Stimulated activated CD8-positive, alpha-beta memory T cell treated with anti-CD3 and anti-CD28 coated beads, Interleukin-15, amount 100 ng/mL, for 4 hours (primary cell): Measurements from ENCODE around the gene SGIP1.

Experiments used
- DNase-seq, 2 donors: peaks; one replicate each; pipeline ENCODE4 v3.0.0-alpha.2; 2020; ENCODE audit warnings: low read depth in 2 of 2

SGIP1 gene

DNA sequence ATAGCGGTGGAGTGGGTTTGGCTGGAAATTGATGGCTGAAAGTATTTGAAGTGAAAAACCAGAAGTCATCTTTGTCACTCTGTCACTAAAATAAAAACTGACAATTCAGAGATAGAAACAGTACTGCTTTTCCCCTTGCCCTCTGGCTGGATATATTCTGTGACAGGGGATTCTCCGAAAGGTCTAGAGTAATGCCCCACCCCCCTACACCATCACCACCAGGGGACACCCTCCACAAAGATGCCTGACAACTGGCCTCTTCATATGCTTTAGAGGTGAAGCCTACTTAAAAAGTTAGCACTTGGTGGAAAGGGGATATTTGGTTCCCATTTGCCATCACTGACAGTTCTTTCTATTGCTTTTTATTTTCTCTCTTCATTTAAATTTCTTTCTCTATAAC, 73.5 kb downstream of the SGIP1 start:
- DNase-seq: no peak

DNA sequence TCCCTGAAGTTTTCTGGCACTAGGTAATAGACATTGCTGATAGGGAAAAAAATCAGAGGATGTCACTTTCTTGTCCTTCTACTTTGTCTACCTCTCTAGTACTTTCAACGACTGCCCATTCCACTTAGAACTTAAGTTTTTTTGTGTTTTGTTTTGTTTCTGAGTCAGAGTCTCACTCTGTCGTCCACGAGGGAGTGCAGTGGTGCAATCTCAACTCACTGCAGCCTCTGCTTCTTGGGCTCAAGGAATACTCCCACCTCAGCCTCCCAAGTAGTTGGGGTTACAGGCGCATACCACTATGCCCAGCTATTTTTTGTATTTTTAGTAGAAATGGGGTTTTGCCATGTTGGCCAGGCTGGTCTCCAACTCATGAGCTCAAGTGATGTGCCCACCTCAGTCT, 79.2 kb downstream of the SGIP1 start:
- DNase-seq: no peak

DNA sequence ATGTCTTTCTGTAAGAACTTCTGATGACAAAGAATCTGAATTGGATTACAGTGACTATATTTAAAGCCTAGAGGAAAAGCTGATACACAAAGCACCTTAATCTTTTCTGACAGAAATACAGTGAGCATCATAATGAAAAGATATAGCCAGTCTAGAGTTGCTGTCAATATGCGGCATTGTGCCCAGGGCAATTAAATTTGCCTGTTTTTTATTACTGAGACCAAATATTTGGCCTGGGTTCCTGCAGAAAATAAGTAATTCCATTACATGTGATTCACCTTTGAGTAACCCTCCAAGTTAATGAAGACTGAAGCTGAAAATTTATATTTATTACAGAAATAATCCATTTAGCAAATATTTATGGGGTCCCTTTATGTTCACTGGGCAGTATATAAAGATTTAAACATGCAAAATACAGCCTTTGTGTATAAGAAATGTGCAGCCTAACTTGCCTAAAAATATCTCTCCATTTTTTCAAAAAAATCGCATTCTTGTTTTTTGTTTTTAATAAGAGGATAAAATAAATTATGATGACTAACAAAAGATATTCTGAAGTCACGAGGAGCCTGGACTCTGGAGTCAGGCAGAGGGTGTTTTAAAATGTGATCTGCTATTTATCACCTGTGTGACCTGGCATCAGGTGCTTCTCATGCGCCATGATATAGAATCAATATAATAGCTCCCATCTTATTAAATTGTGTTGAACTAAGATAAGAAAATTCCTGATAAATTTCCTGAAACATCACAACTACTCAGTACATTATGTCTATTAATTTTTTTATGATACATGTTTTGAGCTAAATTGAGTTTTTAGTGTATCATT, 83.6 kb downstream of the SGIP1 start:
- DNase-seq: no peak

DNA sequence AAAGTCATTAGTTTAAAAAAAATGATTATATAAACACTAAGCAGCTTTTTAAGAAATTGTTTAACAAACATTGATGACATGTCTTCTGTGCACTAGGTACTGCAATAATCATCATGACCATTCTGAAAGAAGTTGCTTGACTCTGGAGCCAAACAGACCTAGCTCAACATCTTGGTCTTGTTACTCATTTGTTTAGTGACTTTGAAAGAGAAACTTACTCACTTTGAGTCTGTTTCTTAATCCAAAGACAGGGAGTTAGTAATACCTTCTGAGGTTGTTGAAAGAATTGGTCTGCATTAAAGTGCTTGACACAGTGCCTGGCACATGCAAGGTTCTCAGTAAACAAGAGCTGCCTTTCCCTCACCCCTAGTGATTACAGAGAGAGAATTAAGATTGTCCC, 84.4 kb downstream of the SGIP1 start:
- no peak for DNase-seq

DNA sequence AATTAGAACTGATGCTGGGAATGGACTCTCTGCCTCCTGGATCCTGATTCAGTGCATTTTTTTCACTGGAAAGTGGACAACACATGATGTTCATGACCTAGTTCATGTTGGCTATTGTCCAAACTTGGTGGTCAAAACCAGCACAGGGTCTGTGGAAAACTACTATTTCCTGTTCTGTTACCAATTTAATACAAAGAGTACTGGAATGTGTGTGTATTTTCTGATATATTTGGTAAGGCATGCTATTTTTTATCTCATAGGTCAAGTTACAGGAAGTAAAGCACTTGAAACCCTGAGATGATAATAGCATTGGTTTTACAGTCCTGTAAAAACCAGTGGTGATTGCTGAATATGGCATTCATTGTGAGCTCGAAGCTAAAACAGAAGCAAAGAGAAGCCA, 89.9 kb downstream of the SGIP1 start:
- no peak for DNase-seq

DNA sequence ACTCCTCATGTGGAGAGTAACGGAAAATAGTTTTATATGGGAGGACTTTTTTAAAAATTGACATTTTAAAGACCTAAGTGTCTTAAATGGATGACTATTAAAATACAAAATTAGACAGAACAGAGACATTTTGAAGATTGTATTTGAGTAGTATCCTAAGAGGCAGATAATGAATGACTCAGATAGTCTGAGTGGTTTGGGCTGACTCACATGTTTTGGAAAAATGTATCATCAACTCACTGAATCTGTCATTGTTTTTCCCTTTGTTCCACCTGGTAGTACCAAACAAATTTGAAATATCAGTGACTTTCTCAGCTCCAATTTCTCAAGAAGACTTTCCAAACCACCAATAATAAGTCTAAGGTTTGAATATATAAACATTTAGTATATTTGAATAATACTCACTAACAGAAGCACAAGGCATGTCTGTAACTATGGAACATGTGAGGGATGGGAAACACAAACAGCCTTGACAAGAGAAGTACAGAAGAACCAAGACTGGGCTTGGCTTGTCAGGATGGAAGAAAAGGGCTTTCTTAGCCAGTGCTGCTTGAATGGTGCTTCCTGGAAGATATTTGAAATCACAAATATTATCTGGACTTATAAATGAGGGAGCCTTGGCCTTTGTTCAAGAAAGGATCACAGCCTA, 90.6 kb downstream of the SGIP1 start:
- DNase-seq: no peak

DNA sequence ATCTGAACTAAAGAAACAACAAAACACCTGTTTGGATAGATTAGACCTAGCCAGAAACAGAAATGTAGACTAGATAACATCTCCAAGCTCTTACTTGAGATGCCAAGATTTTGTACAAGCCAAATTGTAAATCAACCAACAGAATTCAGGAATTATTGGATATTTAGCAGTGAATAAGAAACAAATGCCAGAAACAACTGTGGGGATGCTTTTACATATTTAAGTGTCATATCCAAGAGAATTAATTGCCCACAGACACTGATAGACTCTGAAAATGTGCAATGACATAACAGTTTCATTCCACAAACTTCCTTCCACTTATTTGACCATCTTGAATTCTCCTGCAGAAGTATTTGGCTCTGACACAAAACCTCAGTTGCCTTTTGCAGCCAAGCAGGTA, 92.3 kb downstream of the SGIP1 start:
- no peak for DNase-seq

DNA sequence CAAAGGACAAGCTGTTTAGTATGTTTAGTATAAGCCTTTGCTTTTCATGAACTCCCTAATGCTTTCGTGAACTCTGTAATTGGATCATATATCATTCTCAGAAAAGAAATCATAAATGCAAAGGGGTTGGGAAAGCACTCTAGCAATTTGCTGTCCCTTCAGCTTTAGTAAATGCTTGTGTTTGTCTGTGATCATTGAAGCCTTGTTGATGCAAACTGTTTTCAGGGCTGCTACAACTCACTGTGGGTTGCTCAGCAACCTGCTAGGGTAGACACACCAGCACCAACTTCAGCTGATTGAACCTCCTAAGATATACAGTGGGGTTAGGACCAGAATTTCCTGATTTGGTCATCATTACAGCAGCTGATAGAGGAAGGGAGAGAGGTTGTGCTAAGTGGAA, 95.0 kb downstream of the SGIP1 start:
- DNase-seq: no peak

DNA sequence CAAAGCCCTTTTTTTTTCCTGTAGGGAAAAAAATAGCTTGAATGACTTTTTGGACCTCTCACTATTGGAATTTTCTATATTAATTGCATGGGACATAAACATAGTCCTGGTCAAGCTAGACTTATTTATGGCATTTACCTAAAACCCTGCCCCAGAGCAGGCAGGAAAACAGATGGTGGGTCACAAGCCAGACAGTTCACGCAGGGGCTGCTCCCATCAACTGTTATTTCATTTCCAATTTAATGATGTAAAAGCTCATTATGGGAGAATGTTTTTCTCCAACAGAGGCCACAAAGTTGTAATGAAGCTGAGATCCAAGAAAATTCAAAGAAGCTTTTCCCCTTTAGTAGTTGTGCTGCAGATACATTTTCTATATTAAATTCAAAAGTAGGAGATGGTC, 99.2 kb downstream of the SGIP1 start:
- DNase-seq: no peak

DNA sequence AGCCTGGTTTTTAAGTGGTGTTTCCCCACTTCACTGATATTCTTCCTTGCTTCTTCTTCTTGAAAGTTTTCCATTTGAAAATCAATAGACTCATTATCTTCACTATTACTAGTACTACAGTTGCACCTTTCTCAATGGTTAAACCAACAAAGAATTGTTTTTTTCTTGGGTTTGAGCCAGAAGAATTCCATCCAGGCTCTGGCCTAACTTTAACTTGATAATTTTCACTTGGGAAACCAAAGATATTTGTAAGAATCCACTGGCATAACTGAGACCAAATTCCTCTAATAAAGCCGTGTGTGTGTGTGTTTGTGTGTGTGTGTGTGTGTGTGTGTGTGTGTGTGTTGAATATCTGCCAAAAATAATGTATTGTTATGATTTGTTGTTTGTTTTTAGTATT, 103.2 kb downstream of the SGIP1 start:
- DNase-seq: no peak

DNA sequence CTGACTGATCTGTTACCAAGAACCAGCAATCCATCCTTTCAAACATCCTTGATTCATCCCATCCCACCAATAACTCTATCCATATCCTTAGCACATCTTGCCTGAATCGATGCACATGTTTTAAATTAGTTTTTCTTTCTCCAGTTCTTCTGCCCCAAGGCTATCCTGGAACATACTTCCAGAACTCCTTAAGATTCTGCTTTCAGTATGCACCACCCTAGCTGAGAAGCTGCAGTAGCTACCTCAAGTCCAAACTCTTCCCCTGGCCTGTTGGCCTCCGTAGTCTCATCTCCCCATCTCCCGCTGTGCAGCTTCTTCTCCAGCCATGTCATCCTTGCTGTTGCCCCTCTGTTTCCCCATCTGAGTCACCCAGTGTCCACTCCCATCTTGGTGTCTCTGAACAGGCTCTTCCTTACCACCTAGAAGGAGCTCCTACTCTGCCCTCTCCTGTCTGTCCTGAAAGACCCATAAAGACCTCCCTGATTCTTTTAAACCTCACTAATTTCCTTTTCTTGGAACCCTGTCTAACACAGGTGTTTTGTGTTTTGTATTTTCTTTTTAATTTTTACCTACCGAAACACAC, 108.0 kb downstream of the SGIP1 start:
- no peak for DNase-seq

DNA sequence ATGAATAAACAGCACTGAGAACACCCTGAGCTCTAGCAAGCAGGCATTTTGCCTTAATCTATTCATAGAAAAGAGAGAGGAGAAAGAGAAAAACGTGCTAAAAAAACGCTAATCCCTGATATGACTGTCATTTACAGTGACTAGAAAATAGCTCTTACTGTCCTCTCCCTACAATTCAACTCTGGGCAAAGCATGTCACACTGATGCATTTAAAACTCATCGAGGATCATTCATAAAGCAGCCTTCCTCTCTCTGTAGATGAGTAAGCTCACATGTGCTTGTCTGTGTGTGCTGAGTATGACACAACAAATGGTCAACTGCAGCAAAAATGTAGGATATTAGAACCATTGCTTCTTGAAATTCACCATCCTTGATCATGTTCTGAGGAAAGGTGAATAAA, 109.0 kb downstream of the SGIP1 start:
- no peak for DNase-seq

DNA sequence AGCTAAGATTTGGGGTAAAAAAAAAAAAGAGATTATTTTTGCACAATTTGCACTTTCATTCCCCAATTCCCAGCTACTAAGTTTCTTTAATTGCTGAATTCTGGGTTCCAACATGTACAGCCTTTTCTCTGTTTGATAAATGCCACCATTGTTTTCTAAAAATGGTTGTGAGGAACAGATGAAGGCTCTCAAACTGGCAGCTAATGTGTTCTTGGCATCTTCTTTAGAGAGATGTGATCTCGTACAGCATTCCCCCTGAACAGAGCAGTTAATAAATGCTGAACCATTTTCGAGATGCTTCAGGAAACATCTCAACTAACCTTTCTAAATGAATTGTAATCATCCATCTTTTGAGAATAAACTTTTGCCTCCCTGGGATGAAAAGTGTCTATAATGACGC, 110.4 kb downstream of the SGIP1 start:
- no peak for DNase-seq

DNA sequence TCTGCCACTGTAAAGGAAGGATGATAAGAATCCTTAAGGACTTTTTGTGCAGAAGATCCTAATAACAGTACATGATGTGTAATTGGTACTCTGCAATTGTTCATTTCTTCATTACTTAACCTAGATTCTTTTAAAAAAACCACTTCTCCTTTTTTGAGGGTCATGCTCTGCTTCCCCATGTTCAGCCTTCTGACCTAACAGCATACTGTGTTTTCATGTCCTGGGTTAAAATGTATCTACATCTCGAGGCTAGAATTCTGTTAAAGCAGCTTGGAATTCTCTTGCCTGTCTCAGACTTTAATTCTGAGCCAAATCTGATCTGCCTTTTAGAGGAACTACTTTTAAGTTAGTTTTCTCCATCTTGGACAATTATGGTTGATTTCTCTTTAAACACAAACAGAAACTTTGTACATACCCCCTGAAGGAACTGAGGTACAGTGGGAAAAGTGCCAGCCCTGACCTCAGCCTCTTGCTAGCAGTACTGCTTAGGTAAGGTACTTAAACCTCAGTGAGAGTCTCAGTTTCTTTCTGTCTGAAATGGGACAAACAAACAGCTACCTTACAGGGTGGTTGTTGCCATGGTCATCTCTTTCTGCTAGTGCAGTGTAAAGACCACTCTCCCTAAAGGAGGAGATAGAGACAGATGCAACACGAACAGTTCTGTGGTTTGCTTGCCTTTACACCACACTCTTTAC, 115.1 kb downstream of the SGIP1 start:
- DNase-seq: no peak

DNA sequence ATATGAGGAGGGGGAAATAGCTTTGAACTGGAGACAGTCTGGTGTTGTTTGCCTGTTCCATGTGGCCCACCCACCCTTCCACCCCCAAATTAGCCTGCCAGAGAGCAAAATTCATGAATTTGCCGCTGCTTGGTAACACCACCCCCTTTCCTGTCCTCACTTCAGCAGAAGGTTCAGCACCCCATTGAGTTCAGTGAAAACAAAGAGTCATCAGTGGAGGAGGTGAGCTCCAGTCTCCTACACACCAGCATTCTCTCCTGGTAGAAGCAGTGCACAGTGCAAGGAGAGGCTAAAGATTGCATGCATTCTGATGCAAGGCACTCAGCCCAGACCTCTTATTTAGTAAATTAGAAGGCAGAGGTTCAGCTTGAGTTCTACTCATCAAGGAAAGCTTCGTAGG, 118.6 kb downstream of the SGIP1 start:
- no peak for DNase-seq

DNA sequence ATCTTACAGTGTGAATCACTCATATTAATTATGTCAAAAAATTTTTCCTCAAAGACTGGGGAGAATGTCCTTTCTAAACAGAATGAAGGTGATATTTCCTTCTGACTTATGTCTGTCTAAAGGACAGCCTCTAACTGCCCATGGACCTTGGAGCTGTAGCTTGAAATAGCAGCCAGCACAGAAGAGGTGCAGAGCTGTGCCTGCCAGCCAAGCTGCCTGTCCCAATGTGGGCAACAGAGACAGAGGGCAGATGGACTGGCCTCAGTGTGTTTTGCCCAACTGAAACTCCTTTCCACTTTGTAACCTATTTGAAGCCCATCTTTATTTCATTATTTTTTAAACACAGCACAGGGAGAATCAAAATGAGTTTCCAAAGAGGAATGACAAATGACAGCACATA, 120.7 kb downstream of the SGIP1 start:
- DNase-seq: no peak

DNA sequence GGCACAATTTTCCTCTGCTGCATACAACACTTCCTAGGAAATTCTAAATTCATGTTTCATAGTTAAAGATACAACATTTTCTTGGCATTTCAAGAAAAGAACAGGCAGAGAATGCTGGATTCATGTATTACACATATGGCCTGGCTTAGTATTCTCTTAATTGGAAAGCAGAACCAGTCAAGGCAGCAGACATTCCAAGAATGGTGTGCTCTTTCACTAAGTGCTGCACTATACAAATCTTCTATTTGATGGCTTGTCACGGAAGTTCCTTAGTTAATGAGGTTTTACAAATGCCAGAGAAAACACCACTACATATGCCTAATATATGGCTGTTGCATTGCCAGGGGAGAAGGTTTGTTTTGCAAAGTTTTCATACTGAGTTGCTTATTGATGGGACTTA, 137.5 kb downstream of the SGIP1 start:
- DNase-seq: no peak

DNA sequence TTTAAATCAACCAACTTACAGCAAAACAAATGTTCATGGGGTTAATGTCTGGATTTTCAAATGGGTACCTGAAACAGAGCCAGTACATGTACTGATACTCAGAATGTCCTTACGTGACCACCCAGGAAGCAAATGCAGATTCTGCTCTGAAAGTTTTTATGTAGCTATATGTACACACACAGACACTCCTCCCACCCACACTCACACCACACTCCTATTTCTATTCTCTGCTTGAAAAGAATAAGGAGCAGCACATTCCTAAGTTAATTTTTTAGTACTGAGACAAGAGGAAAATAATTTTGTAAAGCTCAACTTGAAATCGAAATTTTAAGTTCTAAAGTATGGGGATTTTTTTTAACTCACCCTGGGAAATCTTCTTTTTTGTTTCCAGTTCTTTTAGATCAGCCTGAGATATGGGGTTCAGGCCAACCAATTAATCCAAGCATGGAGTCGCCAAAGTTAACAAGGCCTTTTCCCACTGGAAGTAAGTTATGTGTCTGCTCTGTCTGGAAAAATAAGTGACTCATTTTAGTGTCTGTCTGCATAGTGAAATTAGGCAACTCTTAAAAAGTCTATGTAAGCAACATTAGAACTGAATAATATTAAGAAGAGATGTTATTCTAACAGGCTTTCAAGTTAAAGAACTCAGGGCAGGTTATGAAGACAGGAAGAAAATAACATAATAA, 142.8 kb downstream of the SGIP1 start:
- DNase-seq: no peak

DNA sequence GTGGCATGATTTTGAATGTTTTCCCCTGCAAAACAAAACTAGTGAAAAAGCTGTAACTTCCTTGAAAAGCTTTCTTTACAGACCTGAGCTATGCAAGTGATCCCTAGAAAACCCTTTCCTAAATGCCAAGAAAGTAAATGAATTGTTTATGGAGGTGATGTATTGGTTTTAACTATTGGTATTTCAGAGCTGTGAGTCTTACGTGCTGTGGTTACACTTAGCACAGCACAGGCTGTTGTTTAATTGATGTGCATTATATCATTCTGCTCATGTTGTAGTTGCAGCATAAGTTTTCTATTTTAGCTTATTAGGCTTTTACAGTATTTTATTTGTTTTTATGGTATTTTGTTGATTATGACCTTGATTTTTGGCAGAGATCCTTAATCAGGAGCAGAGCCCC, 144.2 kb downstream of the SGIP1 start:
- DNase-seq: no peak

DNA sequence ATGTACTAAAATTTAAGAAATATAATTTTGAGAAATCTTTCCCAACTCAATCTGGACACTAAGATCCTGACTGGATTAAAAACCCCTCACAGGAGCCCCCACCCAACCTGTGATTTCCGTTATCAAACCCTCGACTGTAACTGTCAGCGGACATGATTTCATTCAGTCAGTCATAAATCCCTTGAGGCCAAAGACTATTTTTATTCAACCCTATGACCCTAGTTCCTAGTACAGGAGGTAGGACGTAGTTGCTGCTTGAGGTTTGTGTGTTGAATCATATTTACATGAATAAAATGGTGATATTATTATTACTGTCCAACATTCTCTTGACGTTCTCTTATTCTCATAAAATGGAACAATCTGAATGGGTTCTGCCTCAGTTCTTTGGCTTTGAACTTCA, 145.2 kb downstream of the SGIP1 start:
- DNase-seq: no peak

DNA sequence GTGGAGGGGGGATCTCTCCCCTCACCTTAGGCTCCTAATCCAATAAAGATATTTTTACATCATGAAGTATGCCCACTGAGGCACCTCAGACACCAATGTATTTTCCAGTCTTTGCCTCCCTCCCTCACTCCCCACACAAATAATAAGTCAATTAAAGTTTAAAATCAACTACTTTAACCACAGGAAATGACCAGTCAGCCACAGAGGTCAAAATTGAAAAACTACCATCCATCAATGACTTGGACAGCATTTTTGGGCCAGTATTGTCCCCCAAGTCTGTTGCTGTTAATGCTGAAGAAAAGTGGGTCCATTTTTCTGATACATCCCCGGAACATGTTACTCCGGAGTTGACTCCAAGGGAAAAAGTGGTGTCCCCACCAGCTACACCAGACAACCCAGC, 147.7 kb downstream of the SGIP1 start:
- DNase-seq: no peak

DNA sequence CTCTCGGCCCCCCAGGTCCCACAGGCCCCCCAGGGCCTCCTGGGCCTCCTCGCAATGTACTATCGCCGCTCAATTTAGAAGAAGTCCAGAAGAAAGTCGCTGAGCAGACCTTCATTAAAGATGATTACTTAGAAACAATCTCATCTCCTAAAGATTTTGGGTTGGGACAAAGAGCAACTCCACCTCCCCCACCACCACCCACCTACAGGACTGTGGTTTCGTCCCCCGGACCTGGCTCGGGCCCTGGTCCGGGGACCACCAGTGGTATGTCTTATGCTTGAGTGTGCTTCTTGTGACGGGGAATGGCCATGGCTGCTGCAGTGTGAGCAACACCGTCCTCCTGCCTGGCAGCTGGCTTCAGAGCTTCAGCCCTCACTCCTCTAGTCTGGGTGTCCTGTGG, 148.2 kb downstream of the SGIP1 start:
- no peak for DNase-seq
